HPDE6-E6E7 (cell line): Measurements from ENCODE around the gene CNTNAP2.
"Not testable (repeated sequence)": the region's sequence is repeated elsewhere in the genome, so short reads cannot be mapped to it uniquely, and the experiment has no call there.

Experiments used
- DNase-seq: peaks from one replicate; pipeline ENCODE4 v3.0.0; 2011; ENCODE audit warnings: missing footprints; ENCODE audit errors: extremely low spot score

The CNTNAP2 gene

GRCh38 chr7:146889806-146890555 is 773.4 kb downstream of the CNTNAP2 start:
- DNase-seq = no peak

DNA sequence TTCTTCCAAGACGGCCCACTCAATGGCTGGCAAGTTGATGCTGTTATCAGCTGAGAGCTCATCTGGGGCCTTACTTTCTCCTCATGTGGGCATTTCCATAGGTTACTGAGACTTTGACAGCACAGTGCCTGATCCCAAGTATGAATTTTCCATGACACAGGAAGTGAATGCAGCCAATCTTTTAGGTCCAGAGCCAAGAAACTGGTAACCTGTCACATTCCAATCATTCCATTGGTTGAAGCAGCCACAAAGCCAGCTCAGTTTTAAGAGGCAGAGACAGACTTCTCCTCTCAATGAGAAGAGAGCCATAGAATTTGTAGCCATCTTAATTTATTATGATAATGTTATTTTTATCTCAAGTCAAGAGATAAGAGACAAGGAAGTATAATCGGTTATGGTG is 775.5 kb downstream of the CNTNAP2 start:
- DNase-seq = no peak

DNA sequence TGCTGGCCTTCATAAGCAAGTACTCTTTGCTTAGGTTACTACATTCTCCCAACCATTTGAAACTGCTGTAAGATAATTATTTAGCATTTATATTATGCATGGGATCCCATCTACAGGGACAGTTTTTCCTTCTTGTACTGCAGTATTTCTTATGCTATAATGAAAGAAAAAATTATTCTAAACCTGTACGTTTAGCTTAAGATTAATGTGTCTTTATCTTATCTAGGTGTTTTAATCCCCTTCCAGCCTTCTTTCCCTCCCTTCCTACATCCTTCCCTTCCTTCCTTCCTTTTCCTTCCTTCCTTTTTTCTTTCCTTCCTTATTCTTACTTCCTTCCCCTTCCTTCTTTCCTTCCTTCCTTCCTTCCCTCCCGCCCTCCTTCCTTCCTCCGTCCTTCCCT is 778.3 kb downstream of the CNTNAP2 start:
- no peak for DNase-seq

GRCh38 chr7:146902266-146902665 is 785.7 kb downstream of the CNTNAP2 start:
- no peak for DNase-seq

GRCh38 chr7:146902728-146903127 is 786.1 kb downstream of the CNTNAP2 start:
- no peak for DNase-seq

GRCh38 chr7:146905746-146906145 is 789.1 kb downstream of the CNTNAP2 start:
- DNase-seq = not testable (repeated sequence)

- no peak for DNase-seq
Observed at GRCh38 chr7:146922782-146923181, 806.2 kb downstream of the CNTNAP2 start.

GRCh38 chr7:146926841-146927240 is 810.2 kb downstream of the CNTNAP2 start:
- DNase-seq = no peak

DNA sequence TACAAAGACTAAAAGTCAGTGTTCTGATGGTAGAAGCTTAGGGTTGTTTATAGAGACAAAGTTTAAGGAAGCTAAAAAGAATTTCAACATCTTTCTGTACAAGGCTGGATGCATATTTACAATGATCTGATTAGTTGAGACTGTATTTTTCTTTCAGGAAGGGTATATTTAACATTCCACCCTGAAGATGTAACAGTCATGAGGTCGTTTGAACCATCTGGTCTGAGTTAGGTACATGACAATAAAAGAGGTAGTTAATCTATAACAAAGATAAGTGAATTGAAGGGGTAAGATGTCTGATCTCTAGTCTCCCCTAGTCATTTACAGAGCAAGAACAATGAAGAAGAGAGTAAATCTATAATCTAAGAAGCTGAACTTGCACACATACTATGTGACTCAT is 821.2 kb downstream of the CNTNAP2 start:
- DNase-seq = no peak

DNA sequence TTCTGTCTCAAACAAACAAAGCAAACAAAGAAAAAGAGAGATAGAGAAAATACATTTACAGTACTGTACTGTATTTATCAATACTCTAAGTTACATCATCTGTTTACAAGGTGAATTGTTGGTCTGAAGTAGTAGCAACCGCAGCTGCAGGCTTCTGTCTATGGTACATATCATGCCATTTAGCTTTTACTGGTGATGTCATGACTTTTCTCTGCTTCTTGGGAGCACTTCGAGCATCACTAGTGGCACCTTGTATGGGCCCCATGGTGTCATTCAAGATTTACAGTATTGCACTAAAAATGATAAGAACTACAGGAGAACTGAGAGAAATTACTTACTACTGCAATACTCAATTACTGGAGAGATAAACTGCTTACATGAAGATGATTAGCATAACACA is 826.9 kb downstream of the CNTNAP2 start:
- DNase-seq = no peak

DNA sequence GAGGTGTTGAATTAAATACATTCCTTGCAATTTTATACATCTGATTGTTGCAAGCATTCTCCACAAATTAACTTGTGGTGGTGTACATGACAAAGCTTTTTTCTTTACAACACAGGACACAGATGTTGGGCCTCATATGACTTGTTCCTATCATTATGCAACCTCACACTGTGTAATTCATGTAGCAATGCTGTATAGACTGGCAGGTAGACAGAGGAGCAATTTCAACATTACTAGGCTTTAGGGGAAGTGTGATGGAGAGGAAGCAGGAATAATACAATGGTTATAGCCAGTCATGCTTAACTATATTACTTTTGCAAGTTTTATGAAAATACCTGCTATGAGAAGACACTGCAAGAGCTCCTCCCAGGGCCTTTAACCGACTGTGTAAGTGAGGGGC is 832.1 kb downstream of the CNTNAP2 start:
- no peak for DNase-seq

DNA sequence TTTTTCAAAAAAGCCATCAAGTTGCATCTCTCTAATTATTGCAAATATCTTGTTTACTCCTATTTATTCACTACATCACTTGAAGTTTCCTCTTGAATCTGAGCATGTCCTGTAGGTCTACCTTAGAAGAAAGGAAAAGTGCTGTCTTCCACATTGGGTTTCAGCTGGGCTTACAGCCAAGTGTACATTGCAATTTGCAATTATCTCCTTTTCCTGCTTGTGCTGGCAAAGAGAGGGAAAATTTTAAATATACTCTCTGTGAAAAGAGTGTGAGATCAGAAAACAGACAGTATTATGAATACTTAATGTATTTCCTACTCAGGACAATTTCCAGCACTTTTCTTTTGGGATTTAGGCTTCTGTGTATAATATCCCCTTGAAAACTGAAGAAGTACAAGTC is 839.7 kb downstream of the CNTNAP2 start:
- DNase-seq = no peak

DNA sequence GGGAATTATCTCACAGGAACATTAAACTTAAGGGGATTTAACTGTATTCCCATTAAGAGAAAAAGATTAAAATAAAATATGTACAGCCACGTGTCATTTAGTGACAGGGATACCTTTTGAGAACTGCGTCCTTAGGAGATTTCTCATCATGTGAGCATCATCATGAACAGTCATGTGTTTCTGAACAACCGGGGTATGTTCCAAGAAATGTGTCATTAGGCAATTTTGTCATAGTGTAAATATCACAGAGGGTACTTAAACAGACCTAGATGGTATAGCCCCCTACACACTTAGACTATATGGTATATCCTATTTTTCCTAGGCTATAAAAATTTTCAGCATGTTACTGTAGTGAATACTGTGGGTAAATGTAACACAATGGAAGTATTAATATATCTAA is 840.3 kb downstream of the CNTNAP2 start:
- DNase-seq = no peak

DNA sequence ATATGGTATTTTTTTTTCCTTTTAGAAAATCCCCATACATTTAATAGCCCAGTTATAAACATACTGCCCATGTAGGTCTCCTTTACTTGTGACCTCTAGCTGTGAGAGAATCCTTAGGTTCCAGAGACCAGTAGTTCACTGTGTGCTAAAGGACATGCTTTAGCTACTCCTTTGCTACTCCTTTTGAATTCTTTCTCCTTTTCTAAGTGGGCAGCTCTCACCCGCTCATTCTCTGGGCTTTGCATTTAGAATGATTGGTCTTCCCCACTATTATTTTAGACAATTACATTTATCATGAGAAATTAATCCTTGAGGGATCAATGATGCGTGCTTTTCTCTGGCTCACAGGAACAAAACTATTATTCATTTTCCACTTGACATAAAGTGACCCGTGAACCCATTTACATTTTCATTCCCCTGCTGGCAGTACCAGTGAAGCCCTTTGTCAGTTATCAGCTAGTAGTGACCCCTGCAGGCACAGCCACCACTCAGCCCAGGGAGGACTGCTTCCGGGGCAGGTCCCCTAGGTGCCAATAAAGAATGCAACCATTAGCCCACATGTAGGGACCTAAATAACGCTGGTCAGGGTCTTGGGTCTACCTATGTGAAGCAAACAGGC is 844.3 kb downstream of the CNTNAP2 start:
- DNase-seq = no peak

GRCh38 chr7:146961617-146962016 is 845.0 kb downstream of the CNTNAP2 start:
- DNase-seq = no peak

- no peak for DNase-seq
Observed at GRCh38 chr7:146966274-146966673, 849.7 kb downstream of the CNTNAP2 start.

GRCh38 chr7:146982482-146982881 is 865.9 kb downstream of the CNTNAP2 start:
- no peak for DNase-seq

DNA sequence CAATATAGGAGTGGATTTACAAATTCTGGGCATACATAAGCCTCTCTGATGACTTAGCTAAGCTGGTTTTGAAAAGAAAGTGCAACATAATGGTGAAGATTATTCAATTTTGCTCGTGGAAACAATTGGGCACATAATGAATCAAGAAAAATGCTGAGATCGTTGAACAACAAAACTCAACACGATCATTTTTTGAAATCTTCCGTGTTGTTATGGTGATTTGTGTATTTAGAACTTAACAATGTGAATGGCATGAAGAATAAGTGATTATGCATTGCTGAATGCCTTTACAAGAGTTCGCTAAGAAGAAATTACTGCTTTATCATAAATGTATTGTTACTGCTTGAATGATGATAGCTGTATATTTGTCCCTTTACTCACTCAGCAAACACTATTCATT is 875.0 kb downstream of the CNTNAP2 start:
- no peak for DNase-seq

DNA sequence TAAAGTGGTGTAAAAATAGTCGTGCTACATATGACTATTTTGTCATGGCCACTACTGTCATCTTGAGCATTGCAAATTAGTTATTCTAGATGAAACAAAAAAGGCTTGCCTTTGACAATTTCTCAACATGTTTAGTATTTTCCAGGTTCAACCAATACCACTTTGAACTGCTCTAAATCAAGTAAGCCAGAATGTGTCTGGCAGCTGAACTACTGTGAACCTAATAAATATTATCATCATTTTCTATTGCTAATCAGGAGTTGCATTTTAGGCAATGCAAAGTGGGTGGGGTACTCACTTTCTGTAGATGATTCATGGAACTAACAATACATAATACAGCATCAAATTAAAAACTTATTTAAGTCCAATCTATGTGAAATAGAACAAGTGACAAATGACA is 877.2 kb downstream of the CNTNAP2 start:
- DNase-seq = no peak

- no peak for DNase-seq
Observed at GRCh38 chr7:147008530-147008929, 891.9 kb downstream of the CNTNAP2 start.

DNA sequence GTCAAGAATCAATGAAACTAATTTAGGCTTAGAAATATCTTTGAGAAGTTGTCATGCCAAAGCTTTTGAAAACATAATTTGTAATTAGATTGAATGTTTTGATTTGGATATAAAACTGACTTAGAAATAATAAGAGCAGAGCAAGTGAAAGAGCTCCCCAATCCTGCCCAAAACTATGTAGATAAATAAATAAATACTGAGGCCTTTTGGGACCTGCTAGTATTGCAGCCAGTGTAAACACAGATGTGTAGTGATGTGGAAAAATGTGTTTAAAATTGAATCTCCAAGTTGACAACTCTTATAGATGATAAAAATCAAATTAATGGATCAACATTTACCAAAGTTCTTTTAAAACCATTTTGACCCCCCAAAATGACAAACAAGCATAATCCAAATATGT is 896.1 kb downstream of the CNTNAP2 start:
- DNase-seq = no peak

DNA sequence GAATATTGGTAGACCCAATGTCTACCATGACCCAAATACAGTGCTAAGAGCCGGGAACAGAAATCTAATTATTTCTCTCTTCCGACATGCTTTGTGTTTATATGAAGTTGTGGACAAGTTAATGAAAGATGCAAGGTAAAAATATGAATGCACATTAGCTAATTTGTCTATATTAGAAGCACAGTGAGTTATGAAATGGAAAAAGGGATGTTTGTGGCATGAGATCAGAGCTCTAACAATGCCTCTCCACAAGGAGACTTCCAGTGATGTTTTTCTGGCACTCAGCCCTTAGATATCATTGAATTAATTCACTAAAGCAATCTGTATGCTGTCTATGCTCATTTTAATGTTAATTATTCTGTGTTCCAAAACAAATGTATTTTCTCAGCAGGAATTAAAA is 897.2 kb downstream of the CNTNAP2 start:
- no peak for DNase-seq

- no peak for DNase-seq
Observed at GRCh38 chr7:147014286-147014955, 897.8 kb downstream of the CNTNAP2 start.
